ENCODE measurements around the gene GP1BB.

The GP1BB gene

GRCh38 chr22:19701420-19702145 is 21.8 kb upstream of the GP1BB start:
- TF ChIP-seq GATA1 (IDR thresholded peaks at IDR 0.05; ENCODE audit: low read depth, low read length): no peak
- TF ChIP-seq POLR2A (IDR thresholded peaks at IDR 0.05; ENCODE audit: low read length): no peak
- DNase-seq: no peak

GRCh38 chr22:19703869-19704268 is 19.5 kb upstream of the GP1BB start:
- DNase-seq: no peak
- TF ChIP-seq GATA1 (IDR thresholded peaks at IDR 0.05; ENCODE audit: low read depth, low read length) (no peak), POLR2A (IDR thresholded peaks at IDR 0.05; ENCODE audit: low read length) (no peak)

GRCh38 chr22:19704355-19705015 is 18.9 kb upstream of the GP1BB start:
- DNase-seq: no peak
- no peak for TF ChIP-seq GATA1 (IDR thresholded peaks at IDR 0.05; ENCODE audit: low read depth, low read length)
- TF ChIP-seq POLR2A (IDR thresholded peaks at IDR 0.05; ENCODE audit: low read length): no peak

GRCh38 chr22:19705181-19705934 is 18.0 kb upstream of the GP1BB start:
- TF ChIP-seq GATA1 (IDR thresholded peaks at IDR 0.05; ENCODE audit: low read depth, low read length): no peak
- DNase-seq: no peak

GRCh38 chr22:19706661-19707151 is 16.6 kb upstream of the GP1BB start:
- DNase-seq: no peak
- TF ChIP-seq POLR2A (IDR thresholded peaks at IDR 0.05; ENCODE audit: low read length): no peak
- no peak for TF ChIP-seq GATA1 (IDR thresholded peaks at IDR 0.05; ENCODE audit: low read depth, low read length)

- DNase-seq: no peak
- TF ChIP-seq GATA1 (IDR thresholded peaks at IDR 0.05; ENCODE audit: low read depth, low read length) (no peak), POLR2A (IDR thresholded peaks at IDR 0.05; ENCODE audit: low read length) (no peak)
Measured at GRCh38 chr22:19707347-19708290, 15.7 kb upstream of the GP1BB start.

- no peak for TF ChIP-seq POLR2A (IDR thresholded peaks at IDR 0.05; ENCODE audit: low read length)
- TF ChIP-seq GATA1 (IDR thresholded peaks at IDR 0.05; ENCODE audit: low read depth, low read length): no peak
- no peak for DNase-seq
Measured at GRCh38 chr22:19708321-19709011, 14.9 kb upstream of the GP1BB start.

- TF ChIP-seq GATA1 (IDR thresholded peaks at IDR 0.05; ENCODE audit: low read depth, low read length) (no peak), POLR2A (IDR thresholded peaks at IDR 0.05; ENCODE audit: low read length) (no peak)
Measured at GRCh38 chr22:19709063-19709769, 14.1 kb upstream of the GP1BB start.

GRCh38 chr22:19710020-19710768 is 13.1 kb upstream of the GP1BB start:
- TF ChIP-seq GATA1 (IDR thresholded peaks at IDR 0.05; ENCODE audit: low read depth, low read length) (no peak), POLR2A (IDR thresholded peaks at IDR 0.05; ENCODE audit: low read length) (no peak)

More at GRCh38 chr22:19709063-19709769, 14.1 kb upstream of the GP1BB start:
- DNase-seq: no peak

GRCh38 chr22:19710769-19711106 is 12.6 kb upstream of the GP1BB start:
- DNase-seq: no peak
- TF ChIP-seq GATA1 (IDR thresholded peaks at IDR 0.05; ENCODE audit: low read depth, low read length) (no peak), POLR2A (IDR thresholded peaks at IDR 0.05; ENCODE audit: low read length) (no peak)

More at GRCh38 chr22:19710020-19710768, 13.1 kb upstream of the GP1BB start:
- no peak for DNase-seq

- no peak for DNase-seq
- TF ChIP-seq POLR2A (IDR thresholded peaks at IDR 0.05; ENCODE audit: low read length) (no peak), GATA1 (IDR thresholded peaks at IDR 0.05; ENCODE audit: low read depth, low read length) (no peak)
Measured at GRCh38 chr22:19713245-19713644, 10.1 kb upstream of the GP1BB start.
